HL-60 (cell line): ENCODE results near the gene DPP8.

Source experiments
- TF ChIP-seq, protein P1 (sequence below): IDR thresholded peaks from one replicate; pipeline ENCODE4 v1.5.1; 2011; ENCODE audit warnings: low read length, control low read depth, inconsistent platforms; ENCODE audit not compliant: insufficient read depth
- TF ChIP-seq, protein P2 (sequence below): IDR thresholded peaks from 2 replicates; pipeline ENCODE4 v1.6.1; 2012; ENCODE audit warnings: low read depth; ENCODE audit not compliant: insufficient replicate concordance

DNA sequence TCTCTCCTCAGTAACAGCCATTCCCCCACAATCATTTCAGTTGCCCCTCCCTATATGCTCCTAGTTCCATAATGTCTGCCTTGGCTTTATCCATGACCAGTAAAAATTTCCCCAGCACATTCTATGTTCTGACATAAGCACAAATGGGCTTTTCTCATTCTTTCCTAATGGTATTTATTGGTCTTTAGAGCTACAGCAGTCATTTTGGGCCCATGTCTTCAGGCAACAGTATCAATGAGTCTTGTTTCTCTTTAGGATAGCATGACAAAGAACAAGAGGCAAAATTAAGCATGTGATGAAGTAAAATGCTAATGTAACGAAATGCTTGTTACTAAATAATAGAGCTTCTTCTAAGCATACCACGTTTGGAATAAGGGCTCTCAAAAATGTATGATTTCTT is 8.2 kb downstream of the DPP8 start:
- TF ChIP-seq, protein P1, sequence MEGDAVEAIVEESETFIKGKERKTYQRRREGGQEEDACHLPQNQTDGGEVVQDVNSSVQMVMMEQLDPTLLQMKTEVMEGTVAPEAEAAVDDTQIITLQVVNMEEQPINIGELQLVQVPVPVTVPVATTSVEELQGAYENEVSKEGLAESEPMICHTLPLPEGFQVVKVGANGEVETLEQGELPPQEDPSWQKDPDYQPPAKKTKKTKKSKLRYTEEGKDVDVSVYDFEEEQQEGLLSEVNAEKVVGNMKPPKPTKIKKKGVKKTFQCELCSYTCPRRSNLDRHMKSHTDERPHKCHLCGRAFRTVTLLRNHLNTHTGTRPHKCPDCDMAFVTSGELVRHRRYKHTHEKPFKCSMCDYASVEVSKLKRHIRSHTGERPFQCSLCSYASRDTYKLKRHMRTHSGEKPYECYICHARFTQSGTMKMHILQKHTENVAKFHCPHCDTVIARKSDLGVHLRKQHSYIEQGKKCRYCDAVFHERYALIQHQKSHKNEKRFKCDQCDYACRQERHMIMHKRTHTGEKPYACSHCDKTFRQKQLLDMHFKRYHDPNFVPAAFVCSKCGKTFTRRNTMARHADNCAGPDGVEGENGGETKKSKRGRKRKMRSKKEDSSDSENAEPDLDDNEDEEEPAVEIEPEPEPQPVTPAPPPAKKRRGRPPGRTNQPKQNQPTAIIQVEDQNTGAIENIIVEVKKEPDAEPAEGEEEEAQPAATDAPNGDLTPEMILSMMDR, result no peak
- TF ChIP-seq, protein P2, sequence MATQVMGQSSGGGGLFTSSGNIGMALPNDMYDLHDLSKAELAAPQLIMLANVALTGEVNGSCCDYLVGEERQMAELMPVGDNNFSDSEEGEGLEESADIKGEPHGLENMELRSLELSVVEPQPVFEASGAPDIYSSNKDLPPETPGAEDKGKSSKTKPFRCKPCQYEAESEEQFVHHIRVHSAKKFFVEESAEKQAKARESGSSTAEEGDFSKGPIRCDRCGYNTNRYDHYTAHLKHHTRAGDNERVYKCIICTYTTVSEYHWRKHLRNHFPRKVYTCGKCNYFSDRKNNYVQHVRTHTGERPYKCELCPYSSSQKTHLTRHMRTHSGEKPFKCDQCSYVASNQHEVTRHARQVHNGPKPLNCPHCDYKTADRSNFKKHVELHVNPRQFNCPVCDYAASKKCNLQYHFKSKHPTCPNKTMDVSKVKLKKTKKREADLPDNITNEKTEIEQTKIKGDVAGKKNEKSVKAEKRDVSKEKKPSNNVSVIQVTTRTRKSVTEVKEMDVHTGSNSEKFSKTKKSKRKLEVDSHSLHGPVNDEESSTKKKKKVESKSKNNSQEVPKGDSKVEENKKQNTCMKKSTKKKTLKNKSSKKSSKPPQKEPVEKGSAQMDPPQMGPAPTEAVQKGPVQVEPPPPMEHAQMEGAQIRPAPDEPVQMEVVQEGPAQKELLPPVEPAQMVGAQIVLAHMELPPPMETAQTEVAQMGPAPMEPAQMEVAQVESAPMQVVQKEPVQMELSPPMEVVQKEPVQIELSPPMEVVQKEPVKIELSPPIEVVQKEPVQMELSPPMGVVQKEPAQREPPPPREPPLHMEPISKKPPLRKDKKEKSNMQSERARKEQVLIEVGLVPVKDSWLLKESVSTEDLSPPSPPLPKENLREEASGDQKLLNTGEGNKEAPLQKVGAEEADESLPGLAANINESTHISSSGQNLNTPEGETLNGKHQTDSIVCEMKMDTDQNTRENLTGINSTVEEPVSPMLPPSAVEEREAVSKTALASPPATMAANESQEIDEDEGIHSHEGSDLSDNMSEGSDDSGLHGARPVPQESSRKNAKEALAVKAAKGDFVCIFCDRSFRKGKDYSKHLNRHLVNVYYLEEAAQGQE, result no peak
